Measurements from ENCODE around the gene ARMH1. TPM values are rescaled to one million over a fixed set of nuclear protein-coding genes. Genes with fewer than 3 reads are reported as not detected.
A peak's percentile ranks its signal among the peaks of the same experiment; 100 is the strongest.
"Not testable (repeated sequence)": the region's sequence is repeated elsewhere in the genome, so short reads cannot be mapped to it uniquely, and the experiment has no call there.

ARMH1 gene
- total RNA-seq, 1 donor from 2014 or later, result 0.83 TPM

DNA sequence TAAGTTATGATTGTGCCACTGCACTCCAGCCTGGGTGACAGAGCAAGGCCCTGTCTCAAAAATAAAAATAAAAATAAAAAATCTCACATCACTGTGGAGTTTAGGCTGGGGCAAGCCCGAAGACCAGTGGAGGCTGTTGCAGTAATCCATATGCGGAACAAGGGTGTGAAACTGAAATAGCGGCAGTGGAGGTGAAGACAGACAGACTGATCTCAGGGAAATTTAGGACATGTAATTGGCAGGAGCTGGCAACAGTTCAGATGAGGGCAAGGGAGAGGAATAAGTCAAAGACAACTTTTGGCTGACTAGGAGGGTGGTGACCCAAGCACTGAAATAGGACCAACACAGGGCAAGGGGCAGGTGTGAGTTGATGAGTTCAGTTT, 8.4 kb downstream of the ARMH1 start:
- intact Hi-C loops (cut with DNase I), result no loop called here
- ATAC-seq (ENCODE audit: poor library complexity) (no peak), DNase-seq (no peak)

DNA sequence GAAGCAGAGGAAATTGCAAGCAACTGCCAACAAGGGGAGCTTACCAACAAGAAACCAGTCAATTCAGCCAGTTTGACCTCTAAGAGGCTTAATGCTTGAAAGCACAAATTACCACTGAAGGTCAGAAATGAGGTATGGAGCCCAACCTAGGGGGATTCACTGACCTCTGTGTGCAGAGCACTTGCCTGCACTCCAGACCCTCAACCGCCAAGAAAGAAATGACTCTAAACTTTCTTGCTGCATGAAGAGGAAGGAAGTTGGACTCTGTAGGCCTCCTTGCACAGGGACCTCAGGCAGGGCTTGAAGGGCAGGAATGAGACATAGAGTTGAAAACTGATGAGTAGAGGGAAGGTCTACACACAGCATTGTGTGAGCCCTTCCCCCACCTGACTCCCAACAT, 10.0 kb downstream of the ARMH1 start:
- ATAC-seq (ENCODE audit: poor library complexity), result peak; percentile 18
- intact Hi-C loops (cut with DNase I), result no loop called here
- DNase-seq, result no peak

DNA sequence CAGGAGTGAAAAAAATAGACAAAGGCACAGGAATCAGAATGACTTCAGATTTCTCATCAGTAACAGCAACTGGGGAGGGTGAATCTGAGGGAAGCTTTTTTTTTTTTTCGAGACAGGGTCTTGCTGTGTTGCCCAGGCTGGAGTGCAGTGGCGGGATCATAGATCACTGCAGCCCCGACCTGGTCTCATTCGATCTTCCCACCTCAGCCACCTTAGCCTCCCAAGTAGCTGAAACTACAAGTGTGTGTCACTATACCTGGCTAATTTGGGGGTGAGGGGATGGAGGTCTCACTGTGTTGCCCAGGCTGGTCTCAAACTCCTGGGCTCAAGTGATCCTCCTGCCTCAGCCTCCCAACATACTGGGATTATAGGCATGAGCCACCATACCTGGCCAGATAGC, 10.7 kb downstream of the ARMH1 start:
- intact Hi-C loops (cut with DNase I), result no loop called here
- ATAC-seq (ENCODE audit: poor library complexity) (no peak), DNase-seq (no peak)

DNA sequence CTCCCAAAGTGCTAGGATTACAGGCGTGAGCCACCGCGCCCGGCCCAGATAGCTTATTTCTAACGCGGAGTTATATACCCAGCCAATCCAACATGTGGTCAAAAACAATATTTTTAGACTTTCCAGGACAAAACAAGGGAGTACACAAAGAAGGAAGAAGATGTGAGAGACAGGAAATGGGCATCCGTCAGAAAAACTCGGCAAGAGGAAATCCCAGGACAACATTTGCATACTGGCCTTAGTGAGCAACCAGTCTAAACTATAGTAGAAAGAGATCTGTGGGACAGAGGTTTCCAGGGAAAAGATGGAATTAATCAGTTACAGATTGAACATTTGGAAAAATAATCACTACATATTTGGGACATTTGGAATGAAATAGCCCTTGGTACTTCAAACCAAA, 11.4 kb downstream of the ARMH1 start:
- ATAC-seq (ENCODE audit: poor library complexity) (no peak), DNase-seq (no peak)
- intact Hi-C loops (cut with DNase I), result no loop called here

DNA sequence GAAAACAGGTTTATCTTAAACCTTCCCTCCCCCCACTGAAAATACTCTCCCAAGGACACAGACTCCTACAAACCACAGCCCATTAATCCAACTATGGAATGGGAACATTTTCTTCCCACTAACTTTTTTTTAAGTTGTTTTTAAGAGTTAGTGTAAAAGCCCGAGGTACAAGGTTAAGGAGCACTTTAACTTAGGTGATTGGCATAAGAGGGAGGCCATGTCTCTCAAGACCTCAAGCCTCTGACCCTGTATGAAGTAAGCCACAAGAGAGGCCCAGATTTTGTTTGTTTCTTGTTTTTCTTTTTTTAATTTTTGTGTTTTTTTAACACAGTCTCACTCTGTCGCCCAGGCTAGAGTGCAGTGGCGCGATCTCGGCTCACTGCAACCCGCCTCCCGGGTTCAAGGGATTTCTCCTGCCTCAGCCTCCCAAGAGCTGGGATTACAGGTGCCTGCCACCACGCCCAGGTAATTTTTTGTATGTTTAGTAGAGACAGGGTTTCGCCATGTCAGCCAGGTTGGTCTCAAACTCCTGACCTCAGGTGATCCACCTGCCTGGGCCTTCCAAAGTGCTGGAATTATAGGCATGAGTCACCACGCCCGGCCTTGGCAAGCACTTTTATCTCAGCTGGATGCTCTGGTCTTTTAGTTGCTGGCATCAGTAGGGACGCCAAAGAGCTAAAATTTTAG, 14.4 kb downstream of the ARMH1 start:
- ATAC-seq (ENCODE audit: poor library complexity) (no peak), DNase-seq (no peak)
- intact Hi-C loops (cut with DNase I), result no loop called here

DNA sequence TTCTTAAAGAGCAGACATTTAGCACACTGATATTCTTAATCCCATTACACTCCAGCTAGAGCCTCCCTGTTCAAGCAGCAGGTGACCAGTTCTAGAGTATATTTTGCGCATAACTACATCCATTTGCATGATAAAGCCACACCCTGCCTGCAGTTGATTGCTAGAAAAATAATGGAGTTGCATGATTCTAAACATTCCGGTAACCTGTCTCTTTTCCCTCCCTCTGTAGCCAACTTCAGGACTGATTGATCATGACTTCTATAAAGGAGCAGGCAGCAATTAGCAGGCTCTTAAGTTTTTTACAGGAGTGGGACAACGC, 14.9 kb downstream of the ARMH1 start:
- intact Hi-C loops (cut with DNase I), result no loop called here
- no peak for DNase-seq
- no peak for ATAC-seq (ENCODE audit: poor library complexity)

DNA sequence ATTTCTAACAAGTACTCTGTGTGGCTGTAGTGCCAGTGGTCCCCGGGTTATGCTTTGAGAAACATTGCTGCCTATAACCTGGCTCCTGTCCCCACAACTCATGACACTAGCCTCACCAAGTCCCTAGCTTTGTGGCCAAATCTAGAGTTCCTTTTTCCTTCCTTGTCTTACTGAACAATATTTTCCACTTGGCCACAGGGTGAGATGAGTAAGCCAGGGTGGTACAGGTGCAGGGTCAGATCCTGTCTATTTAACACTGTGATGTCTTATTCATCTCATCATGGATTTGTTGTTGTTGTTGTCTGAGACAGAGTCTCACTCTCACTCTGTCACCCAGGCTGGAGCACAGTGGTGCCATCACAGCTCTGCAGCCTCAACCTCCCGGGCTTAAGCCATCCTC, 18.6 kb downstream of the ARMH1 start:
- DNase-seq (no peak), ATAC-seq (ENCODE audit: poor library complexity) (no peak)
- intact Hi-C loops (cut with DNase I), result no loop called here

DNA sequence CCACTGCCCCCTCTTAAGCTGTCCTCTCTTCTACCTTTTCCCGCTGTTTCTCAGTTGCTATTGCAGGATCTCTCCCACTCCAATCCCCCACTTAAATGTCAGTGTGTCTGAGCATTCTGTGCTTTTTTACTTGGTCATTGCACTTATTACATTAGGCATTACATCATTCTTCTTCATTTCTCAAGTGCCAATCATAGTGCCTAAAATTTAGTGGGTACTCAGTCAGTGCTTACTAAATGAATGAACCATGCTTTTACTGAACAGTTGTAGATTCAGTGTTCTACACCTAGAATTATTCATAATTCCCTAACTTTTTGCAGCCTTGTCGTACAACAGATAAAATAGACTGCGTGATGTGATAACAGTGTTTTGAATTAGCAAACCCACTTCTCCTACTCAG, 19.4 kb downstream of the ARMH1 start:
- intact Hi-C loops (cut with DNase I), result no loop called here
- ATAC-seq (ENCODE audit: poor library complexity) (no peak), DNase-seq (no peak)

DNA sequence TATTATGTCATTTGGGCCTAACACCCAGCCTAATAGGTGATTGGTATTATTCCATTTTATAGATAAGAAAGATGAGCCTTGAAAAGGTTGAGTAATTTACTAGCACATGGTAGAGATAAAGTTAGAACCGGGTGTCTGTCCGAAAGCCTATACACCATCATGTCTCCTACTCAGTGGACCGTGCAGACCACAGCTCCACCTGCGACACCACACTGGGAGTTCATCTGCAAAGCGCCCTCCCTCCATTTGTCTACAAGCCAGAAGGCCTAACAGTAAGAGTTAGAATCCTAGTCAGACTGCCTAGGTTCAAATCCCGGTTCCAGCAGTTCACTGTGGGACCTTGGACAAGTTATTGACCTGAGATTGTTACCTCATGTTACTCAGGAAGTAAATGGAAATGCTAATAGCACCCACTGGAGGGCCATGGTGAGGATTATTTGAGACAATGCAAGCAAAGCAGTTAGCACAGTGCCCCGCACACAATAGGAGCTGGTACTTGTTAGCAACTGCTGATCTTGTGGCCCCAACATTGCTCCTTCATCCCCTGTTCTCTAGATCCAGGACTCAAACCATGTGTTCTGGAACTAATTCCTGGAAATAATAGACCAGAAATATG, 20.5 kb downstream of the ARMH1 start:
- DNase-seq (no peak), ATAC-seq (ENCODE audit: poor library complexity) (no peak)
- intact Hi-C loops (cut with DNase I), result no loop called here

DNA sequence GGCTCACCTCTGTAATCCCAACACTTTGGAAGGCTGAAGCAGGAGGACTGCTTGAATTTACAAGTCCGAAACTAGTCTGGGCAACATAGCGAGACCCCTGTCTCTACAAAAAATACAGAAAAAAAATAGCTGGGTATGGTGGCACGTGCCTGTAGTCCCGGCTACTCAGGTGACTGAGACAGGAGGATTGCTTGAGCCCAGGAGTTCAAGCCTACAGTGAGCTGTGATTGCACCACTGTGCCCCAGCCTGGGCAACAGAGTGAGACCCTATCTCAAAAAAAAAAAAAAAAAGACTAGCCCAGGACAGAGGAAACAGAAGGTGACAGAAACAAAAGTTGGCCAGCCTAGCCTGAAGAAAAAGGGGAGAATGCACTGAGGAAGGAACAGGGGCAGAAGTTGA, 21.2 kb downstream of the ARMH1 start:
- ATAC-seq (ENCODE audit: poor library complexity) (no peak), DNase-seq (no peak)
- intact Hi-C loops (cut with DNase I), result no loop called here

DNA sequence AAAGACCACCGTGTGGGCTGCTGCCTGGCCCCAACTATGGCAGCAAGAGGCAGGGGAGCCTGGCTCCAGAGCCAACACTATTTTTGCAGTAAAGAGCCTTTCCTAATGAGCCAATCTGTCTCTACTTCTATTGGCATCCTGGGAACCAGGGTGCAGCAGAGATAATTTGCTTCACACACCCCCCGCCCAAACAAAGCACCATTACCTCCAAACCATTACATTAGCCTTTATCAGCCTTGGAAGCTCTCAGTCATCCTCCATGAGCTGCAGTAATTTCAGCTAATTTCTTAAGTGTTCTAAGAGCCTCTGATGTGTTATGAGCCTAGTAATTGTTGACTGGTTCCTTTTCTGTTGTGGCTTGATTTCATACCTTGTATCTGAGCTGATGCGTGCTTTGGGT, 21.6 kb downstream of the ARMH1 start:
- ATAC-seq (ENCODE audit: poor library complexity), result no peak
- intact Hi-C loops (cut with DNase I), result no loop called here
- DNase-seq, result no peak

DNA sequence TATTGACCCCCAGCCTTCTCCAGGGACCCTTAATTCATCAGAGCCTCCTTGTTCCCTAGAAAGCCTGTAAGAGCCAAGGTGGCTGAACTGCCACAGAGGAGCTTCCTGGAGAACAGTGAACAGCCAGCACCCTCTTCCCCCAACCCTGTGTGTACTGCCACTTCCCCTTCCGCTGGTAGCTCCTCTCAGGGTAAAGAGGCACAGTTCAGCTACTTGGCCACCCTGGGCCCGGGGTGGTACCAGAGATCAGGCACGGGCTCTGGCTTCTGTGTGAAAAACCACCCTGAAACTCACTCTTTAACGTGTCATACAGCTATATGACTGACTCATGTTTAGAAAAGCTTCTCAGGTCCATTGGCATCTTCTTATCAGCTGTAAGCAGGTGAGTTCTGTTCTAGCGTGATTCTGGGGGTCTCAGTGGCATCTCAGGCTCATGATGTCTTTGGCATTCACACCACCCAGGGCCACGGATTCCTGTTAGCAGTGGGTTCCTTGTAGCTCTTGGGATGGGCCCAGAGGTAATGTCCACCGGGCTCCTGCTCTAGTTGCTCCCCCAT, 22.4 kb downstream of the ARMH1 start:
- DNase-seq (peak; percentile 44), ATAC-seq (ENCODE audit: poor library complexity) (peak; percentile 43)

DNA sequence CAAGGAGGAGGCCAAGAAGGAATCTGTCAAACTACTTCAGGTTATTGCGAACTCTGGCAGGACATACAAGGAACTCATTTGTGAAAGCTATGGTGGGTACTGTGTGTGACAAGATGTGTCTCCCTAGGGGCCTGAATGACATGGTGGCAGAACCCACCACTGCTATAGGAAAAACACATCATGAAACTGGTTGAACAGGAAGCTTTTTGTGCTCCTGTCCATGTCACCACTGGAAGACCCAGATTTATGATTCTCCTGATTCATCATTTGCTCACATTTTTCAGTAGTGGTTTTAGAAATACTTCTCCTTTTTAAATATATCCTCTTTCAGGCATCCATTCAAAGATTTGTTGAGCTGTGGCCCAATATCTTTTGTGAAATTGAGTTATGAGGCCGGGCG, 23.6 kb downstream of the ARMH1 start:
- no peak for ATAC-seq (ENCODE audit: poor library complexity)

More for the DNA sequence above, 22.4 kb downstream of the ARMH1 start:
- intact Hi-C loops (cut with DNase I), result no loop called here

DNA sequence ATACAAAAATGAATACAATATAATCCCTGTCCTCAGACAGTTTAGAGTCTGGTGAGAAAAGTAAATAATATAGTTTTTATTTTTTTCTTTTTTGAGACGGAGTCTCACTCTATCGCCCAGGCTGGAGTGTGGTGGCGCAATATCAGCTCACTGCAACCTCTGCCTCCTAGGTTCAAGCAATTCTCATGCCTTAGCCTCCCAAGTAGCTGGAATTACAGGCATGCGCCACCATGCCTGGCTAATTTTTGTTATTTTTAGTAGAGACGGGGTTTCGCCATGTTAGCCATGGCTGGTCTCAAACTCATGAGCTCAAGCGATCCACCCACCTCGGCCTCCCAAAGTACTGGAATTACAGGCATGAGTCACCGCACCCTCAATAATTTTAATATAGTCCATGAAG, 24.9 kb downstream of the ARMH1 start:
- DNase-seq; intact Hi-C loops (cut with DNase I); ATAC-seq (ENCODE audit: poor library complexity): not testable (repeated sequence)

More for the DNA sequence above, 23.6 kb downstream of the ARMH1 start:
- DNase-seq, result no peak
- intact Hi-C loops (cut with DNase I), result no loop called here

DNA sequence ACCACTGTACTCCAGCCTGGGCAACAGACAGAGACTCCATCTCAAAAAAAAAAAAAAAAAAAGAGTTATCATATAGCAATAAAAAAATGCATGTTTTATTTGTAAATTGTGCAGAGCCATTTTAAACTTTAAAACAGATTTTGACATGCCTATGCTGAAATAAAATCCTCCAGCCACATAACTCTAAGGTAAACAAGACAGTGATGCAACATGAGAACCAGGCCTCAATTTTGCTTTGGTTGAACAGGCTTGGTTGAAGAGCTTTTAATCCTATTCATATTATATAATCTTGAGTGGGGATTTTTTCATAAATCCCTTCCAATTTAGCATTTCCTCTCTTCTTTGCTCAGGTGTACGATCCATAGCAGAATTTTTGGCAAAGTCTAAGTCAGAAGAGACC, 26.1 kb downstream of the ARMH1 start:
- intact Hi-C loops (cut with DNase I), result no loop called here
- ATAC-seq (ENCODE audit: poor library complexity), result no peak
- no peak for DNase-seq

DNA sequence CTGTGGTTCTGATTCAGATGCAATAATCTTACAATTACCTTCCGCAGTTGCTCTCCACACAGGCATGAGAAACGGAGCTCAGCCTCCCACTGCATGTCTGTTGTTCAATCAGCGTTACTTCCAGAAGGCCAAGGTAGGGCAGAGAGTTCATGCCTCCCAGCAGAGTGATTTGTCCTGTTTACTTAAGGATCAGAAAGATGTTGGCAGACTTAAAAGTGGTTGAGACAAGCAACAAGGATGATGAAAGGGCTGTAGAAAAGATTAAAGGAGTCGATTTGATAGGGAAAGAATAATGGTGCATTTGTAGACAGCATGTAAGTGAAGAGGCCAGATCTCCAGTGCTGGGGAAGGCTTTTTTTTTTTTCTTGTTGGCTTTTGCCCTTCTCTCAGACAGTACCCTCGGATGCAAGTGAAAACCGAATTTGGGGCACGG, 26.6 kb downstream of the ARMH1 start:
- intact Hi-C loops (cut with DNase I), result no loop called here
- no peak for ATAC-seq (ENCODE audit: poor library complexity)
- no peak for DNase-seq

DNA sequence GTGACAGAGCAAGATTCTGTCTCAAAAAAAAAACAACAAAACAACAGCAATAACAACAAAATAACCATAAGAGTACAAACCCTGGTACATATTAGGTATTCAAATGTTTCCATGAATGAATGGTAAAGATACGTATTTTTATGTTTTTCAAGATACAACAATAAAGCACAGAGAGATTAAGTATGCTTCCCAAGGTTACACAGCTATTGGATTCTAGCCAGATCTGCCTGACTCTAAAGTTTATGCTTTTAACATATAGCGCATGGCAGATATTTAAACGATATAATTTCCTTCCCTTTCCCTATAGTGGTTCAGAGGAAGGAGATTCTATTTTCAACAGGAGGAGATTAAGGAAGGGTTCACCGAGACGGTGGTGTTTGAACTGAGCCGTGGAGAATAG, 31.0 kb downstream of the ARMH1 start:
- ATAC-seq (ENCODE audit: poor library complexity), result no peak
- no peak for DNase-seq
- intact Hi-C loops (cut with DNase I), result no loop called here

DNA sequence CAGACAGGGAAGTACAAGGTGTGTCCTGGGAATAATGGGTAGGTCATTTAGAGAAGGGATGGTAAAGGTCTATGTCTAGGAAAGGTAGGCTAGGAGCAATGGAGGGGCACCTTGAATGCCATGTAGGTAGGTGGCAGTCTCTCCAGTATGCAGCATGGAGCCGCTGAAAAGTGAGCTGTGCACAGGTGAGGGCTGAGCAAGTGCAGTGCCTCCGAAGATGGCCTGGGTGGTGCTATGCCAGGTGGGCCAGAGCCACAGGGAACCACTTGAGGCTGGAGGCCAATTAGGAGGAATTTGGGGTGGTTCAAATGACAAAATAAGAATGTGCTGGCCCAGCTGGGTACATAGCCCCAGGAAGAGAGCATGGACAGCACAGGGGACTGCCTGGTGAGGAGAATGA, 31.4 kb downstream of the ARMH1 start:
- intact Hi-C loops (cut with DNase I), result no loop called here
- no peak for ATAC-seq (ENCODE audit: poor library complexity)
- no peak for DNase-seq

DNA sequence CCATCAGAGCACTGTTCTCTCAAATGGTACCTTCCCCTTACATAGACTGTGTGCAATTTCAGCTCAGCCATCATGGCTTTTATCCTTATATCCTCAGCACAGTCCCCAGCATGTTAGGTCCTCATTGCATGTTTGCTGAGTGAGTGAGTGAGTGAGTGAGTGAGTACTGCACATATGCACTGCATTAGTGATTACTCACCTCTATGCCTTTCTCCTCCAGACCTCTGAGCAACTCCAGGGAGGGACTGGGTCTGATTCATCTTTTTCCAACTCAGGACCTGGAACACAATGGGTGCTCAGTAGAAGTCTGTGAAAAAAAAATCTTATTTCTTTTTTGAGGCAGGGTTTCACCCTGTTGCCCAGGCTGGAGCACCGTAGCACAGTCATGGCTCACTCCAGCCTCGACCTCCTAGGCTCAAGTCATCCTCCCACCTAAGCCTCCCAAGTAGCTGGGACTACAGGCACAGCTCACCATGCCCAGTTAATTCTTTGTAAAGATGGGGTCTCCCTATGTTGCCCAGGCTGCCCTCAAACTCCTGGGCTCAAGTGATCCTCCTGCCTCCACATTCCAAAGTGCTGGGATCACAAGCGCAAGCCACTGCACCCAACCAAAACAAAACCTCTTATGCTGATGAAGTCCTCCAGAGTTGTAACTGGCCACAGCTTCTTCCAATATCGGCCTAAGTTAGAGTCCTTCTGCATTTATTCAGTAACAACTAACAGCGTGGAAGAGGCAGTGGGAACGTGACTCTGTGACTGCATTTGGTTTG, 32.8 kb downstream of the ARMH1 start:
- DNase-seq, result no peak
- ATAC-seq (ENCODE audit: poor library complexity), result no peak
- intact Hi-C loops (cut with DNase I), result no loop called here

Measured in Right ventricle myocardium superior (tissue), 1 donor.